Measurements from ENCODE around the gene SPATA1. TPM values are rescaled to one million over a fixed set of nuclear protein-coding genes. Genes with fewer than 3 reads are reported as not detected.
A peak's percentile ranks its signal among the peaks of the same experiment; 100 is the strongest.

Gene SPATA1
- total and polyA plus RNA-seq, 2 of the 13 experiments (the other 11 are each of a cell fraction or from before 2014, with no cell fraction given) = 0.70 to 1.4 TPM

- TF ChIP-seq ZNF34 (CRISPR knock-in tag; IDR thresholded peaks at IDR 0.05; ENCODE audit: borderline replicate concordance) (peak; percentile 69; the same call in 1 of the 2 replicates), NR2F6 (IDR thresholded peaks at IDR 0.05) (0 out of 2 replicates have a peak, but pooled peaks have one; percentile 41), NR2F6 (CRISPR knock-in tag; IDR thresholded peaks at IDR 0.05) (no peak; the same call in 1 of the 2 replicates), BCLAF1 (IDR thresholded peaks at IDR 0.05) (no peak), ZNF792 (CRISPR knock-in tag; IDR thresholded peaks at IDR 0.05) (peak; percentile 39; the same call in 1 of the 2 replicates), SETDB1 (CRISPR knock-in tag; IDR thresholded peaks at IDR 0.05; ENCODE audit: borderline replicate concordance) (peak; percentile 99), ZNF230 (CRISPR knock-in tag; IDR thresholded peaks at IDR 0.05) (0 out of 2 replicates have a peak, but pooled peaks have one; percentile 63), ZSCAN31 (CRISPR knock-in tag; IDR thresholded peaks at IDR 0.05; ENCODE audit: low read depth) (peak; percentile 64; the same call in 1 of the 2 replicates), ZNF678 (CRISPR knock-in tag; IDR thresholded peaks at IDR 0.05) (no peak), ZNF781 (CRISPR knock-in tag; IDR thresholded peaks at IDR 0.05; ENCODE audit: borderline replicate concordance, not compliant biosample characterization) (no peak), MBD4 (IDR thresholded peaks at IDR 0.05; ENCODE audit: borderline replicate concordance, low read length) (no peak), ZMYM4 (CRISPR knock-in tag; IDR thresholded peaks at IDR 0.05) (peak; percentile 95), MYC (CRISPR knock-in tag; IDR thresholded peaks at IDR 0.05; ENCODE audit: borderline replicate concordance) (peak; percentile 75), RNF2 (conservative IDR thresholded peaks at IDR 0.05; ENCODE audit: low read depth) (0 out of 2 replicates have a peak, but pooled peaks have one; percentile 33), ZNF264 (CRISPR knock-in tag; IDR thresholded peaks at IDR 0.05) (peak; percentile 79; the same call in 1 of the 2 replicates), REXO4 (CRISPR knock-in tag; IDR thresholded peaks at IDR 0.05; ENCODE audit: borderline replicate concordance) (no peak), EP300 (IDR thresholded peaks at IDR 0.05; ENCODE audit: low read depth in 2 of 2, low read length in 2 of 2) (peak in 1 of 2 experiments; percentile 8; a peak in 1 of 4 replicates), EP300 (CRISPR knock-in tag; IDR thresholded peaks at IDR 0.05; ENCODE audit: borderline replicate concordance) (no peak), MED8 (CRISPR knock-in tag; IDR thresholded peaks at IDR 0.05; ENCODE audit: insufficient replicate concordance) (peak; percentile 67), KMT2B (CRISPR knock-in tag; IDR thresholded peaks at IDR 0.05) (peak; percentile 92), MXI1 (IDR thresholded peaks at IDR 0.05; ENCODE audit: borderline replicate concordance, low read depth, low read length) (no peak; the same call in 2 of the 3 replicates), ZNF513 (CRISPR knock-in tag; conservative IDR thresholded peaks at IDR 0.05) (no peak), ZNF503 (CRISPR knock-in tag; IDR thresholded peaks at IDR 0.05) (0 out of 2 replicates have a peak, but pooled peaks have one; percentile 48), ZNF441 (CRISPR knock-in tag; IDR thresholded peaks at IDR 0.05; ENCODE audit: borderline replicate concordance) (peak; percentile 39; the same call in 1 of the 2 replicates)
Observed at GRCh38 chr1:84478876-84479868, 27.0 kb upstream of the SPATA1 start, which contains the start of gene RPF1 (continued).
